A549 (cell line): ENCODE results near the gene HSP90B1.

Experiments
- CTCF ChIP-seq: fragments of >200 bp; sonication (Bioruptor Twin); formaldehyde crosslinking; IDR thresholded peaks from 3 replicates; pipeline ENCODE4 v1.5.1; 2016
- HEYL ChIP-seq: fragments of 250-450 bp; sonication (Bioruptor Pico); IDR thresholded peaks from 2 replicates; pipeline ENCODE4 v1.8.0; 2021; ENCODE audit warnings: mild to moderate bottlenecking, moderate library complexity
- KDM1A ChIP-seq: fragments of 200-600 bp; sonication (generic); IDR thresholded peaks from 2 replicates; pipeline ENCODE4 v1.6.1; 2016; ENCODE audit warnings: low read depth, mild to moderate bottlenecking
- USF2 ChIP-seq: fragments of 450-650 bp; IDR thresholded peaks from 2 replicates; pipeline ENCODE4 v1.6.1; 2014; ENCODE audit warnings: antibody characterized with exemption

- TF ChIP-seq USF2 (no peak), CTCF (no peak), HEYL (CRISPR knock-in tag) (no peak), KDM1A (no peak)
Measured at GRCh38 chr12:103947871-103948555, 17.8 kb downstream of the HSP90B1 start.
